HG02678 (cell line): ENCODE results near the gene MORN2.

Experiments
- ATAC-seq: cut with Tn5 transposase; IDR thresholded peaks from one replicate; pipeline ENCODE4 v1.9.1; 2021; ENCODE audit warnings: mild to moderate bottlenecking, moderate library complexity; ENCODE audit not compliant: unreplicated experiment

Gene MORN2

DNA sequence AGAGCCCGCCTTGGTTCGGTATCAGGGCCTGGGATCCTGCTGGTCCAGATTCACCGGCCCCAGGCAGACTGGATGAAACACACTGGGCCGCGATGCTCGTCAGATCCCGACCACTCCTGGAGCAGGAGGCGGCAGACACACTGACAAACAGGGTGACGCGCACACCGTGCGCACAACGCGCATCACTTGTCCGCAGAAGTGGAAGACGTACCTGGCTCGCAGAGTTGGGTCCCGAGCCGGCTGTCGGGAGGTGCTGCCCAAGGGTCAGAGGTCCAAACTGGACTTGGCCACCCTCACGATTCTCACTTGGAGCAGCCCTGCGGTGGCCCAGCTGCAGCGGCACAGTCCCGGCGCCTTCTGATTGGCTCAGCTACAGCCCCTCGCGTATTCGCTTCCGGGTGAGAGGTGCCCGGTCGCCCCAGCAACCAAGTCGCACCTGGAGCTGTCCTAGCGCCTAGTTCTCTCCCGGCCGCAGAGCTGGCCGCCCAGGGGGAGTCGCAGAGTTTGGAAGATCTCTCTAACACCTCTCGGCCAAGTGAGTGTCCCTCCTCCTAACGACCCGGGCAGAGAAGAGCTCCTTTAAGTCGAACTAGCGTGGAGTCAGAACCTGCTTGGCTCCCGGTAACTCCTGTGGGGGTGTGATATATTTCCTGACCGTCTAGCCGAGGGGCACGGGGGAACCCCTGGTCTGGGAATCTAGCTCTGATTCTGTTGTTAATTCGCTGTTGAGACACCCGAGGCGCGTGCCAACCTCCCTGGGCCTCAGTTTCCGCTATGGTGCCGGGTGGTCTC, at the start of gene MORN2, which contains the start of gene DHX57:
Gene MORN2, plus strand, starts transcription at position 401 of the 792 bp plus-strand sequence.
Gene DHX57, minus strand, starts transcription at position 359 of the 792 bp plus-strand sequence. CDS start 7,529 bp downstream, outside the sequence.
- peak; percentile 100 for ATAC-seq

DNA sequence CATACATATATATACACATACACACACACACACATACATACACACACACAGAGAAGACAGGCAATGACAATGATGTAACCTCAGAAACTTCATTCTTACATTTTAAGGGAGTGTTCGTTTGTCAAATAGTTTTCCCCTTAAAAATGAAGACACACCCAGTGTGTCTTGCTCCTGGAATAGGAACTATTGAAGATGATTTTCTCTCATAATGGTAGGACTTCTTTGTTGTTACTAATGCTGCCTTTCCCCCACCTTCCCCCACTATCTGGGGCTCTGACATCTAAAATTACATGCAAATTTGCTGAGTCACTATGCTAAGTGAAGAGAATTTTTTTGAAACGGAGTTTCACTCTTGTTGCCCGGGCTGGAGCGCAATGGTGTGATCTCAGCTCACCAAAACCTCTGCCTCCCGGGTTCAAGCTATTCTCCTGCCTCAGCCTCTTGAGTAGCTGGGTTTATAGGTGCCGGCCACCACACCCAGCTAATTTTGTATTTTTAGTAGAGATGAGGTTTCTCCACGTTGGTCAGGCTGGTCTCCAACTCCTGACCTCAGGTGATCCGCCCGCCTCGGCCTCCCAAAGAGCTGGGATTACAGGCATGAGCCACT, 48.1 kb upstream of the MORN2 start:
- ATAC-seq = peak; percentile 47

DNA sequence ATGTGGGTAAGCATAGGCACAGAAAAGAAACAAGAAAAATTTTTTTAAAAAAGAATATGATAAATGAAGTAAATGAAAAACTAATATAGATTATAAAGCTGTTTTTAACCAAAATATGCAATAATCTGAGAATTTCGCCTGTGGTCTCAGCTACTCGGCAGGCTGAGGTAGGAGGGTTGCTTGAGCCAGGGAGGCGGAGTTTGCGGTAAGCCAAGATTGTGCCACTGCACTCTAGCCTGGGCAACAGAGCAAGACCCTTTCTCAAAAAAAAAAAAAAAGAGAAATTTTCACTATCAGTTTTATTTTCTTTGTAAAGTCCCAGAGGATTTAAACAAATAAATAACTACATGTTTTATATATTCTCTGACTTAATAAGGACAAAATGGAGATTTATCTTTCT, 47.3 kb upstream of the MORN2 start:
- ATAC-seq = no peak

DNA sequence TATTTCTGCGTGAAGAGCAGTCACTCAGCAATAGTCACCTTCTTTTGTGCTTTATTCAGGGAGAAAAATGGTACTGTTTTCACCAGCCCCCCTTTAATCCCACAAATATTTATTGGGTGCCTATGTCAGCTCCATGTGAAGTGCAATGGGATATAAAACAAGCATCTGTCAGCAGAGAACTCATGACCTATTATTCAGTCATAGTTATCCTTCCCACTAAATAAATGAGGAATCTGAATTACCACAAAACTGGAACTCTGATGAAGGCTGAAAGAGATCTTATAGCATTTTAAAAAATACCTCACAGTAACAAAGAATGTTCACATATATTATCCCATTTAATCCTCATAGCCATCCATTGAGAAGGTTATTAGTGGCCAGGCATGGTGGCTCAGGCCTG, 45.8 kb upstream of the MORN2 start:
- ATAC-seq = no peak

DNA sequence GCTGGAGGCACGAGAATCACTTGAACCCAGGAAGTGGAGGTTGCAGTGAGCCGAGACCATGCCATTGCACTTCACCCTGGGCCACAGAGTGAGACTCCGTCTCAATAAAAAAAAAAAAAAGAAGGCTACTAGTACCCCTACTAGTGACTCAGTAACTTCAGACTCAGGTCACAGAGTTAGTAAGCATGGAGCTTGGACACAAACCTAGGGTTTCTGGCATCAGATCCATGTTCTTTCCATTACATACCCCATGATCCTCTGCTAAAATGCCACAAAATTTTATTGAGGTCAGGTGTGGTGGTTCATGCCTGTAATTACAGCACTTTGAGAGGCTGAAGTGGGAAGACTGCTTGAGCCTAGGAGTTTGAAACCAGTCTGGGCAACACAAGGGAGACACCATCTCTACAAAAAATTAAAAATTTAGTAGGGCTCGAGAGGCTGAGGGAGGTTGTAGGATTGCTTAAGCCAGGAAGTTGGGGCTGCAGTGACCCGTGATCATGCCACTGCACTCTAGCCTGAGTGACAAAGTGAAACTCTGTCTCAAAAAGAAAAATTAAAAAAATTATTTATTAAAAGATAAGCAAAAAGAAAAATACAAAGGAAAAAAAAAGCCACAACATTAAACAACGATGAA, 45.1 kb upstream of the MORN2 start:
- ATAC-seq = no peak

DNA sequence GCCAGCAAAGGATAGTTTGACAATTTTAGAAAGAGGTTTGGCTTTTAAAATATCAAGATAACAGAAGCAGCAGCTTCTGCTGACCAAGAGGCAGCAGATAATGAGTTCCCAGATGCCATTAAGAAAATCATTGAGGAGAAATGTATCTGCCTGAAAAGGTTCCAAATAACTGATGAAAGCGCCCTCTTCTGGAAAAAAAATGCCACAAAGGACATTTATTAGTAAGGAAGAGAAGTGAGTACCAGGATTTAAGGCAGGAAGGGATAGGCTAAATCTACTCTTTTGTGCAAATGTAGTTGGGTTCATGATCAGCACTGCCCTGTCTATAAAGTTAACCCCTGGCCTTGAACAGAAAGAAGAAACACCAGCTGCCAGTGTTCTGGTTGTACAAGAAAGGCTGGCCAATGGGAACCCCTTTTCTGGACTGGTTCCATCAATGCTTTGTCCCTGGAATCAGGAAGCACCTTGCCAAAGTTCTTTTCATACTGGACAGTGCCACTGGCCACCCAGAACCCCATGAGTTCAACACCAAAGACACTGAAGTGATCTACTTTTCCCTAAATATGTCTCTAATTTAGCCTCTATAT, 40.7 kb upstream of the MORN2 start:
- ATAC-seq = no peak

DNA sequence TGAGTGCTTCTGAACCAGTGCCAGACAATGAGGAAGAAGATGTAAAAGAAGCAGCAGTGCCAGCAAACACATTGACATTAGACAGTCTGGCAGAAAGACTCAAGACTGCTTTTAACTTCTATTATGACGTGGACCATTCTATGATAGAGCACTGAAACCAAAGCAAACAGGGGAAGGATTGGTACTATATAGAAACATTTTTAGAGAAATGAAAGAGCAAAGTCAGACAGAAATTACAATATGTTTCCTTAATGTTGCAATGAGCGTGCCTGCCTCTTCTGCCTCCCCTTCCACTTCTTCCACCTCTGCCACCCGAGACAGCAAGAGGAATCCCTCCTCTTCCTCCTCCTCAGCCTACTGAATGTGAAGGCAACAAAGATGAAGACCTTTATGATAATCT, 39.8 kb upstream of the MORN2 start:
- peak; percentile 92 for ATAC-seq

DNA sequence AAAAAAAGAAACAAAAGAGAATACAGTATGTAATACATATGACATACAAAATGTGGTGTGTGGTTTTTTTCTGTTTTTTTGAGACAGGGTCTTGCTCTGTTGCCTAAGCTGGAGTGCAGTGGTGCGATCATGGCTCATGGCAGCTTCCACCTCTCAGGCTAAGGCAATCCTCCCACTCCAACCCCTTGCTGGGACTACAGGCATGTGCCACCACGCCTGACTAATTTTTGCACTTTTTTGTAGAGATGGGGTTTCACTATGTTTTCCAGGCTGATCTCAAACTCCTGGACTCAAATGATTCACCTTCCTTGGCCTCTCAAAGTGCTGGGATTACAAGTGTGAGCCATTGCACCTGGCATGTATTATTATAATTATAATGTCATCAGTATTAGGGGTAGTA, 39.0 kb upstream of the MORN2 start:
- ATAC-seq = no peak

DNA sequence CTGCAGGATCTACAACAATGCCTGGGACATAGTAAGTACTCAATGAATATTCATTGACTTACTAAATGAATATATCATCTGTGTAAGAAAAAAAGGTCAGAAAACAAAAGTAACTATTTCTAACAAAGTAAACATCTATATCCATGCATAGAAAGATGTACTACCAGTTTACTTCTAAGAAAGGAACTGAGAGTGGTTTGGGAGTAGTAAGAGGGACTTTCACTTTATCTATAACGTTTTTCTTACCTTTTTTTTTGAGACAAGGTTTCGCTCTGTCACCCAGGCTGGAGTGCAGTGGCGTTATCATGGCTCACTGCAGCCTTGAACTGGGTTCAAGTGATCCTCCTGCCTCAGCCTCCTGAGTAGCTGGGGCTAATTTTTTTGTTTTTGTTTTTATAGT, 25.7 kb upstream of the MORN2 start:
- ATAC-seq = peak; percentile 84

DNA sequence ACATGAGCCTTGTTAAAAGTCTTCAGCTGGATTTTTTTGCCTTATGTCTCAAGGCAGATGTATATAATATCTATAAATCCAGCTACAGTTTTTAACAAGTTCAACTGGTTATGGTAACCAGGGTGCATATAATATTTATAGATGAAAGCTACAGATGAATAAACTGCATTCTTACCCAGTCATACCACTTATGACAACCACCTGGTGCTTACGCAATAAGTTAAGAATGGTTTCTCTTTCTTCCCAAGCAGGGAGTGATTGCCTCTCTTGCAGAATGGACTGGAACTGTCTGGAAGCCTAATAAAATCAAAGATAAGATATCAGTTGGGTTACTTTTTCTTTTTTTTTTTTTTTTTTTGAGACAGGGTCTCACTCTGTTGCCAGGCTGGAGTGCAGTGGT, 19.6 kb upstream of the MORN2 start:
- no peak for ATAC-seq

DNA sequence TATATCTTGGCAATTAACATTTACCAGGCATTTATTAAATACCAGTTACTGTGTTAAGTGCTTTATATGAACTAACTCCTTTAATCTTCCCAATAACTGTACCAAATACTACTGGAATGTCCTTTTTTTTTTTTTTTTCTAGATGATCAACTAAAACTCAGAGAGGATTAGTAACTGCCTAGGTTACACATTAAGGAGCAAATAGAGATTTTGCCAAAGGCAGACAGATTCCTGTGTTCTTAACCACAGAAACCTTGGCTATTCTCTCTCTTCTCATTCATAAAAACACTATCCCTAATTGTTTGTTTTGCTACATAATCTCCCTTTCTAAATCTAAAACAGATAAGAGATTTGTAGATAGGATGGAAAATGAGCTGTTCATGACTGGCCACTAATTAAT, 13.3 kb upstream of the MORN2 start:
- no peak for ATAC-seq

DNA sequence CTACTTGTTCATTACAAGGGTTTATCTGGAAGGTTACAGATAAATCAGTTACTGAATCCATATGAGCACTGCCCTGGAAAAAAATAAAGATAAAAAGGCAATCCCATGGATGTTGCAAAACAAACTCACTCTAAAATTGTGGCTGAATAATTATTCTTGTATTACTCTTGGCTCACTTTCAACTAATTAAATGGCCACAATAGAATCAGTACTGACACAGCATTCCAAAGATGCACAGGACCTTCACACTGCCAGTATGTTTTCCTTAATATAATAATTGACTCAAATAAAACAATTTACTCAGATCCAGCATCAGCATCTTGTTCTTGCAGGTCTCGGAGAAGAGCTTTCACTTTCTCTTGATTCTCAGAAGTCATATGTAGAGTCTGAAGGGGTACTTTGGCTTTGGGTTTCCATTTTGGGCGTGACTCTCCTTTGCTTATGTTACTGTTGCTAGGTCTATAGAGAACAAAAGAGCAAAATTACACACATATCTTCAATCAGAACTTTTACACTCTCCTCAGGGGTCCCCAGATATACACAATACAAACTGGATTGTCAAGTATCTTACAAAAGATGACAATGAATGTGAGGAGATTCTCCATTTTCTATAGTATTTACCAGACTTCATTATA, 12.6 kb upstream of the MORN2 start:
- no peak for ATAC-seq

DNA sequence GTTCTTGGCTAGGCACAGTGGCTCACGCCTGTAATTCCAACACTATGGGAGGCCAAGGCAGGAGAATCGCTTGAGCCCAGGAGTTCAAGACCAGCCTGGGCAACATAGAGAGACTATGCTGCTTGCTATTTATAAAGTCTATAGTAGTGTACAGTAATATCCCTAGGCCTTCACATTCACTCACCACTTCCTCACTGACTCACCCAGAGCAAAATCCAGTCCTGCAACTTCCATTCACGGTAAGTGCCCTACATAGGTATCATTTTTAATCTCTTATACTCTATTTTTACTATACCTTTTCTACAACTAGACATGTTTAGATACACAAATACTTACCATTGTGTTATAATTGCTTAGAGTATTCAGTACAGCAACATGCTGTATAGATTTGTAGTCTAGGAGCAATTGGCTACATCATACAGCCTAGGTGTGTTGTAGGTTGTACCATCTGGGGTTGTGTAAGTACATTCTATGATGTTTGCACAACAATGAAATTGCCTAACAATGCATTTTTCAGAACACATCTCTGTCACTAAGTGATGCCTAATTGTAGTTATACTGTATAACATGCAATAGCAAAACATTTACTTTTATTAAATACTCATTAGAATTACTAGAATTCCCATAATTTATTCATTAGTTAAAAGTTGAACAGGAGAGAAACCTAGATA, 8.9 kb upstream of the MORN2 start:
- ATAC-seq = no peak

DNA sequence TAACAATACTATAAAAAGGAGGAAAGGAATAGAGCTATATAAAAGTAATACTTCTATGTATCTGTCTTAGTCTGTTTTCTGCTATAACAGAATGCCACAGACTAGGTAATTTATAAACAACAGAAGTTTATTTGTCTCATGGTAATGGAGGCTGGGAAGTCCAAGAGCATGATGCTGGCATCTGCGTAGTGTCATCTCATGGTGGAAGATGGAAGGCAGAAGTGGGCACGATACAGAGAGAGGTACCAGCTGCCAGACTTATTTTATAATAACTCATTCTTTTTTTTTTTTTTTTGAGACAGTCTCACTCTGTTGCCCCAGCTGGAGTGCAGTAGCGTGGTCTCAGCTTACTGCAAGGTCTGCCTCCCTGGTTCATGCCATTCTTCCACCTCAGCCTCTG, 4.3 kb upstream of the MORN2 start:
- no peak for ATAC-seq

DNA sequence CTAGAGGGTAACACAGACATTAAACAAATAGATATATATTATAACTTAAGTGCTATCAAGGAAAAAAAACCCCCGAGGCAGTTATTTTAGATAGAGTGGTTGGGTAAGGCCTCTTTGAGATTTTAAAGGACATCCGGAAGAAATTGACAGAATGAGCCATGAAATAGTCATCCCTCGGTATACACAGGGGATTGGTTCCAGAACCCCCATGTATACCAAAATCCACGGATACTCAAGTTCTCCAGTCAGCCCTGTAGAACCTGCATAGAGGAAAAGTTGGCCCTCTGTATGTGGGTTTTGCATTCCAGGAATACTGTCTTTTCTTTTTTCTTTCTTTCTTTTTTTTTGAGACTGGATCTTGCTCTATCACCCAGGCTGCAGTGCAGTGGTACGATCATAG, 2.0 kb upstream of the MORN2 start:
- no peak for ATAC-seq

DNA sequence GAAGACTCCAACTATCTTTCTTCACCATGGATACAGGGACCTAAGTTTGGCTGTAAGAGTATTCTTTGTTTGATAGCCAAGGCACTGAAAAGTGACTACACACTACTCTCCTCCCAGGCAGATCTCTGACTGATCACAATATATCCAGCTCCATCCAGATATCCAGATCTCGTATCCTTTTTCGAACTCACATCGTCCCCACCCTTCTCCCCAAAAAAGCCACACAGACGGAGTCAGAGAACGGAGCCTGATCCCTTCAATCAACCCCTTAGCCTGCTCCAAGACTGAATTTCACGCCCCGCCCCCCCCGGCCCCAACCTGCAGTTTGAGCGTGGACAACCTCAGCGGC, 575 bp upstream of the MORN2 start:
- peak; percentile 4 for ATAC-seq

DNA sequence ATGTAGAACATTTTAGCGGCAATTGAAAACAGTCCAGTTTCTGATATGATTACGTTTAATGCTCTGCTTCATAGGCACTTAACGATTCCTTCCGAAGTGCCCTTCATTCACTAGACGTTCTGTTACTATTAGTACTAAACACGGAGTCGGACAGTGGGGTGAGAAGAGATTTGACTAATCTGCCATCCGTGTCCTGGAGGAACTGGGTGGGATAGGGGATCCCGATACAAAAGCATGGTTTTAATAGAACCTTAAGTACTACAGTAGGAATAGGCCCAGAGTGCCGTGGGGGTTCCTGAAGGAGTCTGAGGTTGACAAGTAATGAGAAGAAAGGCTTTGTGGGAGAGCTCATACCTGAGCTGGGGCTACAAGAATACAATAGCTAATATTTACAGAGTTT, 631 bp downstream of the MORN2 start:
- no peak for ATAC-seq

DNA sequence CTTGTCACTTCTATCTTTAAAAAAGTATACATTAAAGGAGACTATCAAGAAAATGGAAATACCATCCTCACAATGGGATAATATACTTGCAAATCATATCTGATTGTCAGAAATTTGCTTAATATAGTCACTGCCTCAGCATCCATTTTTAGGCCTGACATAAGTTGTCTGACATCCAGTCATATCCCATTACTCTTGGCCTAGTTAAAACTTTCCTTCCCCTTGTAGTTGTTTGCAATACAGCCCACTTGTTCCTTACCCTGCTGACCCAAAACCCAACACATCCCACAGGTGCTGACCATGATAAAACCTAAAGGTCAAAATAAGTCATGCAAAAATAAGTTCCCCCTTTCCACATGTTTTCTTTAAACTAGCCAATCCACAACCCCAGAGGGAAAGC, 10.3 kb downstream of the MORN2 start:
- no peak for ATAC-seq

DNA sequence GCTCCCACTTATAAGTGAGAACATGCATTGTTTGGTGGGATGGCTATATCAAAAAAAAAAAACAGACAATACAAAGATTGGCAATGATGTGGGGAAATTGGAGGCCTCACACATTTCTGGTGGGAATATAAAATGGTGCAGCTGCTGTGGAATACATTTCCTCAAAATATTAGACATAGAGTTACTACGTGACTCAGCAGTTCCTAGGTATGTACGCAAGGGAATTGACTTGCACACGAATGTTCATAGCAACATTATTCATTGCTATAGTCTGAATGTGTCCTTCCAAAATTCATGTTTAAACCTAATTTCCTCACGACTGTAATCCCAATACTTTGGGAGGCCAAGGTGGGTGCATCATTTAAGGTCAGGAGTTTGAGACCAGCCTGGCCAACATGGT, 11.6 kb downstream of the MORN2 start:
- ATAC-seq = no peak

DNA sequence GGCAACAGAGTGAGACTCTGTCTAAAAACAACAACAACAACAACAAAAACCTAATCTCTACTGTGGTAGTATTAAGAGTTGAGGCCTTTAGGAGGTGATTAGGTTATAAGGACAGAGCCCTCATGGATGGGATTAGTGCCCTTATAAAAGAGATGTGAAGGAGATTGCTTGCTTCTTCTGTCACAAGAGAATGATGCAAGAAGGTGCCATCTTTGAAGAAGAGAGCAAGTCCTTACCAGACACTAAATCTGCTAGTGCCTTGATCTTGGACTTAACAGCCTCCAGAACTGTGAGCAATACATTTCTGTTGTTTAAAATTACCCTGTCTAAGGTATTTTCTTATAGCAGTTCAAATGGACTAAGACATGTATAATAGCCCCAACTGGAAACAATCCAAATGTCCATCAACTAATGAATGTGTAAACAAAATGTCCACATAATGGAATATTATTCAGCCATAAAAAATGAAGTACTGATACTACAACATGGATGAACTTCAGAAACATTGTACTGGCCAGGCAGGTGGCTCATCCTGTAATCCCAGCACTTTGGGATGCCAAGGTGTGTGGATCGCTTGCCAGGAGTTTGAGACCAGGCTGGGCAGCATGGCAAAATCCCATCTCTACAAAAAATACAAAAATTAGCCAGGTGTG, 12.3 kb downstream of the MORN2 start:
- no peak for ATAC-seq
